HEK293 (cell line): ENCODE measurements around the gene N4BP2L2.

Source experiments
- CTCF ChIA-PET: fragments of 350-600 bp; formaldehyde crosslinking; extraction: SDS; loops from one replicate; lab custom pipeline; 2021; ENCODE audit warnings: antibody characterized with exemption; lab: Yijun Ruan, JAX
- POLR2A ChIA-PET: fragments of 300-600 bp; formaldehyde crosslinking; extraction: SDS; loops from one replicate; lab custom pipeline; 2020; ENCODE audit warnings: antibody characterized with exemption, inconsistent platforms; lab: Yijun Ruan, JAX
- H3K27ac ChIP-seq: fragments of 200-500 bp; sonication (Bioruptor generic); 2 replicates; pipeline ENCODE4 v1.5.1; 2014; ENCODE audit warnings: low read depth, low read length, control low read depth, inconsistent platforms; ENCODE audit errors: extremely low read depth
- H3K36me3 ChIP-seq, 2 experiments: fragments of 200-500 bp in 1 of 2; sonication (Bioruptor generic) in 1 of 2; 1 replicate in 1 of 2; 2 replicates in 1 of 2; pipeline ENCODE4 v1.5.1; 2014 to 2017; ENCODE audit warnings: inconsistent platforms in 2 of 2, low read length in 2 of 2; ENCODE audit not compliant: control insufficient read depth in 2 of 2, insufficient read depth in 1 of 2
- H3K4me1 ChIP-seq: fragments of 200-500 bp; sonication (Bioruptor generic); 2 replicates; pipeline ENCODE4 v1.5.1; 2014; ENCODE audit warnings: mild to moderate bottlenecking, low read length, inconsistent platforms; ENCODE audit not compliant: control insufficient read depth, insufficient read depth
- H3K4me3 ChIP-seq: 2 replicates; pipeline ENCODE4 v1.5.1; 2011; ENCODE audit warnings: low read depth, mild to moderate bottlenecking, control low read depth, low read length, moderate library complexity
- H3K9me3 ChIP-seq: fragments of 200-500 bp; sonication (Bioruptor generic); 2 replicates; pipeline ENCODE4 v1.5.1; 2014; ENCODE audit warnings: low read depth, low read length, inconsistent platforms; ENCODE audit not compliant: control insufficient read depth, insufficient read depth
- ZFP37 ChIP-seq: fragments of 450-650 bp; formaldehyde crosslinking; IDR thresholded peaks from 2 replicates; pipeline ENCODE4 v1.5.1; 2016; ENCODE audit warnings: missing biosample characterization, missing genetic modification characterization
- ZNF335 ChIP-seq: fragments of 450-650 bp; formaldehyde crosslinking; conservative IDR thresholded peaks from 2 replicates; pipeline ENCODE4 v1.5.1; 2016; ENCODE audit warnings: missing biosample characterization, missing genetic modification characterization
- ZNF404 ChIP-seq: fragments of 450-650 bp; formaldehyde crosslinking; IDR thresholded peaks from 2 replicates; pipeline ENCODE4 v1.5.1; 2017; ENCODE audit warnings: missing biosample characterization, missing genetic modification characterization
- ZNF76 ChIP-seq: fragments of 450-650 bp; formaldehyde crosslinking; IDR thresholded peaks from 2 replicates; pipeline ENCODE4; 2016; ENCODE audit warnings: low read depth, missing biosample characterization, missing genetic modification characterization, borderline replicate concordance
- ZNF792 ChIP-seq: fragments of 450-650 bp; formaldehyde crosslinking; IDR thresholded peaks from 2 replicates; pipeline ENCODE4 v1.5.1; 2016; ENCODE audit warnings: missing biosample characterization, missing genetic modification characterization
- ZNF837 ChIP-seq: fragments of 450-650 bp; formaldehyde crosslinking; IDR thresholded peaks from 2 replicates; pipeline ENCODE4 v1.5.1; 2016; ENCODE audit warnings: missing biosample characterization, missing genetic modification characterization
- TF ChIP-seq, protein P1 (sequence below): fragments of 450-650 bp; formaldehyde crosslinking; IDR thresholded peaks from 2 replicates; pipeline ENCODE4 v1.5.1; 2016; ENCODE audit warnings: missing biosample characterization, missing genetic modification characterization
- TF ChIP-seq, protein P2 (sequence below): fragments of 450-650 bp; formaldehyde crosslinking; IDR thresholded peaks from 2 replicates; pipeline ENCODE4 v1.5.1; 2016; ENCODE audit warnings: missing biosample characterization, missing genetic modification characterization
- TF ChIP-seq, protein P3 (sequence below): fragments of 450-650 bp; formaldehyde crosslinking; IDR thresholded peaks from 2 replicates; pipeline ENCODE4 v1.5.1; 2016; ENCODE audit warnings: missing biosample characterization, missing genetic modification characterization
- TF ChIP-seq, protein P4 (sequence below): fragments of 450-650 bp; formaldehyde crosslinking; conservative IDR thresholded peaks from 2 replicates; pipeline ENCODE4 v1.5.1; 2016; ENCODE audit warnings: low read depth, missing biosample characterization, missing genetic modification characterization
- TF ChIP-seq, protein P5 (sequence below): fragments of 450-650 bp; formaldehyde crosslinking; IDR thresholded peaks from 2 replicates; pipeline ENCODE4 v1.5.1; 2017; ENCODE audit warnings: missing biosample characterization, missing genetic modification characterization

N4BP2L2 gene

DNA sequence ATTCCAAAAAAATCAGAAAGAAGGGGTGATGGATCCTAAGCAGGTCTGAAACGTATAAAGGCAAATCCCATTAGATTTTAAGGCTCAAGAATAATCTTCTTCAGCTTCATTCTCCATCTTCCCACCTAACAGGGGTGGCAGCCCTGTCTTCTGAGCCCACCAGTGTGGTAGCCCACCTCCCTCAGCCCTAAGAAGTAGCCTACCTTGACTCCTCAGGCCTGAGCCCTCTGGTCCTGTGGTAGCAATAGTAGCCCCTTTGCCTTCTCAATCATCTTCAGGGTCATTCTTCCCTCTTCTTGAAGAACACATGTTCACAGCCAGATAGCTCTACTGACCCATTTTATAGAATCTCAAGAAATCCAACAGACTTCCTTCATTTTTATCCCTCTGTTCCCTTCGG, 33.7 kb downstream of the N4BP2L2 start:
- H3K9me3 ChIP-seq = no peaks in the 10 kb centered on the region
- no peak for TF ChIP-seq ZNF404
- TF ChIP-seq, protein P1, sequence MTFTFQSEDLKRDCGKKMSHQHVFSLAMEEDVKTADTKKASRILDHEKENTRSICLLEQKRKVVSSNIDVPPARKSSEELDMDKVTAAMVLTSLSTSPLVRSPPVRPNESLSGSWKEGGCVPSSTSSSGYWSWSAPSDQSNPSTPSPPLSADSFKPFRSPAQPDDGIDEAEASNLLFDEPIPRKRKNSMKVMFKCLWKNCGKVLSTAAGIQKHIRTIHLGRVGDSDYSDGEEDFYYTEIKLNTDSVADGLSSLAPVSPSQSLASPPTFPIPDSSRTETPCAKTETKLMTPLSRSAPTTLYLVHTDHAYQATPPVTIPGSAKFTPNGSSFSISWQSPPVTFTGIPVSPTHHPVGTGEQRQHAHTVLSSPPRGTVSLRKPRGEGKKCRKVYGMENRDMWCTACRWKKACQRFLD (tag by site-specific recombination) = no peak
- TF ChIP-seq, protein P2, sequence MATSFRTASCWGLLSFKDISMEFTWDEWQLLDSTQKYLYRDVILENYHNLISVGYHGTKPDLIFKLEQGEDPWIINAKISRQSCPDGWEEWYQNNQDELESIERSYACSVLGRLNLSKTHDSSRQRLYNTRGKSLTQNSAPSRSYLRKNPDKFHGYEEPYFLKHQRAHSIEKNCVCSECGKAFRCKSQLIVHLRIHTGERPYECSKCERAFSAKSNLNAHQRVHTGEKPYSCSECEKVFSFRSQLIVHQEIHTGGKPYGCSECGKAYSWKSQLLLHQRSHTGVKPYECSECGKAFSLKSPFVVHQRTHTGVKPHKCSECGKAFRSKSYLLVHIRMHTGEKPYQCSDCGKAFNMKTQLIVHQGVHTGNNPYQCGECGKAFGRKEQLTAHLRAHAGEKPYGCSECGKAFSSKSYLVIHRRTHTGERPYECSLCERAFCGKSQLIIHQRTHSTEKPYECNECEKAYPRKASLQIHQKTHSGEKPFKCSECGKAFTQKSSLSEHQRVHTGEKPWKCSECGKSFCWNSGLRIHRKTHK = no peak
- TF ChIP-seq, all 188 proteins: peak for 0
- ChIA-PET POLR2A (no interaction called here), CTCF (no interaction called here)
- Histone ChIP-seq H3K4me1 (no peaks in the 10 kb centered on the region), H3K27ac (no peak overlapping the region), H3K36me3 (peaks cover 0 to 8% of the 10 kb centered on the region in 2 experiments; a peak in 2 of 3 replicates), H3K4me3 (no peak overlapping the region)

DNA sequence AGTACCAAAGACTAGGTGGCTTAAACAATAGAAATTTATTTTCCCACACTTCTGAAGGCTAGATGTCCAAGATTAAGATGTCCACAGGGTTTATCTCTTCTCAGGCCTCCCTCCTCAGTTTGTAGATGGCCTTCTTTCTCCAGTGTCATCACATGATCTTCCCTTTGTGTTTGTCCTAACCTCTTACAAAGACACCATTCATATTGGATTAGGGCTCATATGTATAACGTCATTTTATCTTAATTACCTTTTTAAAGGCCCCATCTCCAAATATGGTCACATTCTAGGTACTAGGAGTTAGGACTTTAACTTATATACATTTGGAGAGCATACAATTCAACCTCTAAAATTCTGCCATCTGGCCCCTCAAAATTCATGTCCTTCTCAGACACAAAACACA, 34.3 kb downstream of the N4BP2L2 start:
- H3K9me3 ChIP-seq = no peaks in the 10 kb centered on the region
- no peak overlapping the region for H3K27ac ChIP-seq
- H3K4me1 ChIP-seq = no peaks in the 10 kb centered on the region
- ChIA-PET POLR2A (no interaction called here), CTCF (interaction anchor here (0.6 kb wide), 2 partner anchors 31 to 66 kb away, joined by 3 read pairs; no protein-coding TSS in a partner anchor)
- H3K4me3 ChIP-seq = no peak overlapping the region
- H3K36me3 ChIP-seq = peaks cover 0 to 8% of the 10 kb centered on the region in 2 experiments; a peak in 2 of 3 replicates
- TF ChIP-seq ZFP37 (tag by site-specific recombination) (no peak), ZNF792 (no peak), ZNF837 (tag by site-specific recombination) (no peak), ZNF76 (no peak), ZNF335 (no peak)
- TF ChIP-seq, protein P3, sequence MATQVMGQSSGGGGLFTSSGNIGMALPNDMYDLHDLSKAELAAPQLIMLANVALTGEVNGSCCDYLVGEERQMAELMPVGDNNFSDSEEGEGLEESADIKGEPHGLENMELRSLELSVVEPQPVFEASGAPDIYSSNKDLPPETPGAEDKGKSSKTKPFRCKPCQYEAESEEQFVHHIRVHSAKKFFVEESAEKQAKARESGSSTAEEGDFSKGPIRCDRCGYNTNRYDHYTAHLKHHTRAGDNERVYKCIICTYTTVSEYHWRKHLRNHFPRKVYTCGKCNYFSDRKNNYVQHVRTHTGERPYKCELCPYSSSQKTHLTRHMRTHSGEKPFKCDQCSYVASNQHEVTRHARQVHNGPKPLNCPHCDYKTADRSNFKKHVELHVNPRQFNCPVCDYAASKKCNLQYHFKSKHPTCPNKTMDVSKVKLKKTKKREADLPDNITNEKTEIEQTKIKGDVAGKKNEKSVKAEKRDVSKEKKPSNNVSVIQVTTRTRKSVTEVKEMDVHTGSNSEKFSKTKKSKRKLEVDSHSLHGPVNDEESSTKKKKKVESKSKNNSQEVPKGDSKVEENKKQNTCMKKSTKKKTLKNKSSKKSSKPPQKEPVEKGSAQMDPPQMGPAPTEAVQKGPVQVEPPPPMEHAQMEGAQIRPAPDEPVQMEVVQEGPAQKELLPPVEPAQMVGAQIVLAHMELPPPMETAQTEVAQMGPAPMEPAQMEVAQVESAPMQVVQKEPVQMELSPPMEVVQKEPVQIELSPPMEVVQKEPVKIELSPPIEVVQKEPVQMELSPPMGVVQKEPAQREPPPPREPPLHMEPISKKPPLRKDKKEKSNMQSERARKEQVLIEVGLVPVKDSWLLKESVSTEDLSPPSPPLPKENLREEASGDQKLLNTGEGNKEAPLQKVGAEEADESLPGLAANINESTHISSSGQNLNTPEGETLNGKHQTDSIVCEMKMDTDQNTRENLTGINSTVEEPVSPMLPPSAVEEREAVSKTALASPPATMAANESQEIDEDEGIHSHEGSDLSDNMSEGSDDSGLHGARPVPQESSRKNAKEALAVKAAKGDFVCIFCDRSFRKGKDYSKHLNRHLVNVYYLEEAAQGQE (tag by site-specific recombination) = no peak
- TF ChIP-seq, protein P4, sequence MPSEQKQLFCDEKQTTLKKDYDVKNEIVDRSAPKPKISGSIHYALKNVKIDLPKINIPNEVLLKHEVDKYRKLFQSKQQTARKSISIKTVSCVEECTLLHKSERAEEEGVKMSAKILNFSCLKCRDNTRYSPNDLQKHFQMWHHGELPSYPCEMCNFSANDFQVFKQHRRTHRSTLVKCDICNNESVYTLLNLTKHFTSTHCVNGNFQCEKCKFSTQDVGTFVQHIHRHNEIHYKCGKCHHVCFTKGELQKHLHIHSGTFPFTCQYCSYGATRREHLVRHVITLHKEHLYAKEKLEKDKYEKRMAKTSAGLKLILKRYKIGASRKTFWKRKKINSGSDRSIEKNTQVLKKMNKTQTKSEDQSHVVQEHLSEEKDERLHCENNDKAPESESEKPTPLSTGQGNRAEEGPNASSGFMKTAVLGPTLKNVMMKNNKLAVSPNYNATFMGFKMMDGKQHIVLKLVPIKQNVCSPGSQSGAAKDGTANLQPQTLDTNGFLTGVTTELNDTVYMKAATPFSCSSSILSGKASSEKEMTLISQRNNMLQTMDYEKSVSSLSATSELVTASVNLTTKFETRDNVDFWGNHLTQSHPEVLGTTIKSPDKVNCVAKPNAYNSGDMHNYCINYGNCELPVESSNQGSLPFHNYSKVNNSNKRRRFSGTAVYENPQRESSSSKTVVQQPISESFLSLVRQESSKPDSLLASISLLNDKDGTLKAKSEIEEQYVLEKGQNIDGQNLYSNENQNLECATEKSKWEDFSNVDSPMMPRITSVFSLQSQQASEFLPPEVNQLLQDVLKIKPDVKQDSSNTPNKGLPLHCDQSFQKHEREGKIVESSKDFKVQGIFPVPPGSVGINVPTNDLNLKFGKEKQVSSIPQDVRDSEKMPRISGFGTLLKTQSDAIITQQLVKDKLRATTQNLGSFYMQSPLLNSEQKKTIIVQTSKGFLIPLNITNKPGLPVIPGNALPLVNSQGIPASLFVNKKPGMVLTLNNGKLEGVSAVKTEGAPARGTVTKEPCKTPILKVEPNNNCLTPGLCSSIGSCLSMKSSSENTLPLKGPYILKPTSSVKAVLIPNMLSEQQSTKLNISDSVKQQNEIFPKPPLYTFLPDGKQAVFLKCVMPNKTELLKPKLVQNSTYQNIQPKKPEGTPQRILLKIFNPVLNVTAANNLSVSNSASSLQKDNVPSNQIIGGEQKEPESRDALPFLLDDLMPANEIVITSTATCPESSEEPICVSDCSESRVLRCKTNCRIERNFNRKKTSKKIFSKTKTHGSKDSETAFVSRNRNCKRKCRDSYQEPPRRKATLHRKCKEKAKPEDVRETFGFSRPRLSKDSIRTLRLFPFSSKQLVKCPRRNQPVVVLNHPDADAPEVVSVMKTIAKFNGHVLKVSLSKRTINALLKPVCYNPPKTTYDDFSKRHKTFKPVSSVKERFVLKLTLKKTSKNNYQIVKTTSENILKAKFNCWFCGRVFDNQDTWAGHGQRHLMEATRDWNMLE (tag by site-specific recombination) = no peak
- TF ChIP-seq, protein P5, sequence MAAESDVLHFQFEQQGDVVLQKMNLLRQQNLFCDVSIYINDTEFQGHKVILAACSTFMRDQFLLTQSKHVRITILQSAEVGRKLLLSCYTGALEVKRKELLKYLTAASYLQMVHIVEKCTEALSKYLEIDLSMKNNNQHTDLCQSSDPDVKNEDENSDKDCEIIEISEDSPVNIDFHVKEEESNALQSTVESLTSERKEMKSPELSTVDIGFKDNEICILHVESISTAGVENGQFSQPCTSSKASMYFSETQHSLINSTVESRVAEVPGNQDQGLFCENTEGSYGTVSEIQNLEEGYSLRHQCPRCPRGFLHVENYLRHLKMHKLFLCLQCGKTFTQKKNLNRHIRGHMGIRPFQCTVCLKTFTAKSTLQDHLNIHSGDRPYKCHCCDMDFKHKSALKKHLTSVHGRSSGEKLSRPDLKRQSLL (tag by site-specific recombination) = no peak
